ENCODE results near the gene SCGB1C1. TPM values are rescaled to one million over a fixed set of nuclear protein-coding genes. Genes with fewer than 3 reads are reported as not detected.
A peak's percentile ranks its signal among the peaks of the same experiment; 100 is the strongest.
"Not testable (repeated sequence)": the region's sequence is repeated elsewhere in the genome, so short reads cannot be mapped to it uniquely, and the experiment has no call there.

SCGB1C1 gene
- not detected for total RNA-seq

GRCh38 chr11:192674-193128, at the start of gene SCGB1C1:
Gene SCGB1C1 (plus strand): TSS chr11:193078. CDS start chr11:193100, 22 bp downstream.
- ATAC-seq (replicated peaks in 6 of 8); H3K4me1 ChIP-seq (replicated peaks in 1 of 2); in situ Hi-C loops (cut with MboI; ENCODE audit: low pct_unique_long_range_greater_than_20kb in 2 of 9, low sequenced_read_pairs in 9 of 9, unreplicated experiment in 9 of 9); H3K4me3 ChIP-seq; H3K27ac ChIP-seq: not testable (repeated sequence)
- no CpG with 5 or more reads among the region's 11 CpGs for WGBS, 10 experiments

GRCh38 chr11:180242-180641, 12.6 kb upstream of the SCGB1C1 start:
- H3K4me1 ChIP-seq (replicated peaks in 1 of 2); in situ Hi-C loops (cut with MboI; ENCODE audit: low pct_unique_long_range_greater_than_20kb in 2 of 9, low sequenced_read_pairs in 9 of 9, unreplicated experiment in 9 of 9); H3K4me3 ChIP-seq; ATAC-seq (replicated peaks in 6 of 8); H3K27ac ChIP-seq: not testable (repeated sequence)
- no CpG with 5 or more reads among the region's 13 CpGs for WGBS, 10 experiments

- peak in 6 of 8 experiments; percentile 11 to 38 (median 20) for ATAC-seq (replicated peaks in 6 of 8)
- in situ Hi-C loops (cut with MboI; ENCODE audit: low pct_unique_long_range_greater_than_20kb in 2 of 9, low sequenced_read_pairs in 9 of 9, unreplicated experiment in 9 of 9); H3K4me1 ChIP-seq (replicated peaks in 1 of 2); H3K27ac ChIP-seq; H3K4me3 ChIP-seq: not testable (repeated sequence)
- no CpG with 5 or more reads among the region's 55 CpGs for WGBS, 10 experiments
These were observed 3.6 kb upstream of the SCGB1C1 start for GRCh38 chr11:189200-189783.

- peak; percentile 31 to 90 (median 48) for ATAC-seq (replicated peaks in 6 of 8)
- no CpG with 5 or more reads among the region's 25 CpGs for WGBS, 10 experiments
- H3K4me1 ChIP-seq (replicated peaks in 1 of 2); H3K27ac ChIP-seq; H3K4me3 ChIP-seq; in situ Hi-C loops (cut with MboI; ENCODE audit: low pct_unique_long_range_greater_than_20kb in 2 of 9, low sequenced_read_pairs in 9 of 9, unreplicated experiment in 9 of 9): not testable (repeated sequence)
These were observed 3.0 kb upstream of the SCGB1C1 start for GRCh38 chr11:189843-190311.

- H3K4me1 ChIP-seq (replicated peaks in 1 of 2); H3K4me3 ChIP-seq; in situ Hi-C loops (cut with MboI; ENCODE audit: low pct_unique_long_range_greater_than_20kb in 2 of 9, low sequenced_read_pairs in 9 of 9, unreplicated experiment in 9 of 9); H3K27ac ChIP-seq; ATAC-seq (replicated peaks in 6 of 8): not testable (repeated sequence)
- WGBS, 10 experiments: no CpG with 5 or more reads among the region's 5 CpGs
These were observed 2.3 kb upstream of the SCGB1C1 start for GRCh38 chr11:190546-190945.

GRCh38 chr11:191490-192478, 1.1 kb upstream of the SCGB1C1 start:
- H3K4me3 ChIP-seq; in situ Hi-C loops (cut with MboI; ENCODE audit: low pct_unique_long_range_greater_than_20kb in 2 of 9, low sequenced_read_pairs in 9 of 9, unreplicated experiment in 9 of 9); H3K4me1 ChIP-seq (replicated peaks in 1 of 2); H3K27ac ChIP-seq: not testable (repeated sequence)
- no CpG with 5 or more reads among the region's 8 CpGs for WGBS, 10 experiments
- peak; percentile 19 to 83 (median 63) for ATAC-seq (replicated peaks in 6 of 8)

- H3K4me3 ChIP-seq; in situ Hi-C loops (cut with MboI; ENCODE audit: low pct_unique_long_range_greater_than_20kb in 2 of 9, low sequenced_read_pairs in 9 of 9, unreplicated experiment in 9 of 9); H3K27ac ChIP-seq; H3K4me1 ChIP-seq (replicated peaks in 1 of 2): not testable (repeated sequence)
- peak in 1 of 8 experiments; percentile 11 for ATAC-seq (replicated peaks in 6 of 8)
- no CpG with 5 or more reads among the region's 5 CpGs for WGBS, 10 experiments
These were observed 603 bp downstream of the SCGB1C1 start for GRCh38 chr11:193481-193880.

GRCh38 chr11:196786-197731, 4.2 kb downstream of the SCGB1C1 start:
- in situ Hi-C loops (cut with MboI; ENCODE audit: low pct_unique_long_range_greater_than_20kb in 2 of 9, low sequenced_read_pairs in 9 of 9, unreplicated experiment in 9 of 9): no loop called here
- peak in 4 of 8 experiments; percentile 10 to 14 (median 12) for ATAC-seq (replicated peaks in 6 of 8)
- Histone ChIP-seq H3K4me3 (no peak overlapping the region), H3K27ac (no peak overlapping the region), H3K4me1 (replicated peaks in 1 of 2) (peaks cover 0 to 2% of the 10 kb centered on the region in 2 donors)
- 44 to 100% (median 80%) methylated on average over 1 to 4 of the region's 23 CpGs; no CpG with 5 or more reads in 3 of the 10 experiments for WGBS, 10 experiments

GRCh38 chr11:197741-198235, 4.9 kb downstream of the SCGB1C1 start:
- Histone ChIP-seq H3K4me3 (no peak overlapping the region), H3K4me1 (replicated peaks in 1 of 2) (no peaks in the 10 kb centered on the region), H3K27ac (no peak overlapping the region)
- 73 to 92% (median 79%) methylated on average over 2 to 7 of the region's 9 CpGs; no CpG with 5 or more reads in 6 of the 10 experiments for WGBS, 10 experiments
- ATAC-seq (replicated peaks in 6 of 8): peak in 4 of 8 experiments; percentile 6 to 17 (median 10)
- in situ Hi-C loops (cut with MboI; ENCODE audit: low pct_unique_long_range_greater_than_20kb in 2 of 9, low sequenced_read_pairs in 9 of 9, unreplicated experiment in 9 of 9): no loop called here

- ATAC-seq (replicated peaks in 6 of 8): no peak
- in situ Hi-C loops (cut with MboI; ENCODE audit: low pct_unique_long_range_greater_than_20kb in 2 of 9, low sequenced_read_pairs in 9 of 9, unreplicated experiment in 9 of 9): no loop called here
- H3K4me1 ChIP-seq (replicated peaks in 1 of 2): no peaks in the 10 kb centered on the region
- H3K4me3 ChIP-seq: no peak overlapping the region
- 74 to 100% (median 80%) methylated on average over 1 to 3 of the region's 21 CpGs; no CpG with 5 or more reads in 7 of the 10 experiments for WGBS, 10 experiments
- no peak overlapping the region for H3K27ac ChIP-seq
These were observed 5.4 kb downstream of the SCGB1C1 start for GRCh38 chr11:198236-198806.

- in situ Hi-C loops (cut with MboI; ENCODE audit: low pct_unique_long_range_greater_than_20kb in 2 of 9, low sequenced_read_pairs in 9 of 9, unreplicated experiment in 9 of 9): no loop called here
- WGBS, 10 experiments: 93 to 100% (median 94%) methylated on average over 1 to 6 of the region's 13 CpGs; no CpG with 5 or more reads in 7 of the 10 experiments
- Histone ChIP-seq H3K4me3 (no peak overlapping the region), H3K4me1 (replicated peaks in 1 of 2) (no peaks in the 10 kb centered on the region), H3K27ac (no peak overlapping the region)
- ATAC-seq (replicated peaks in 6 of 8): peak in 3 of 8 experiments; percentile 1 to 14 (median 5)
These were observed 6.2 kb downstream of the SCGB1C1 start for GRCh38 chr11:199004-199581.

- 59 to 88% (median 84%) methylated on average over 3 to 8 of the region's 8 CpGs; no CpG with 5 or more reads in 6 of the 10 experiments for WGBS, 10 experiments
- H3K4me1 ChIP-seq (replicated peaks in 1 of 2): no peaks in the 10 kb centered on the region
- ATAC-seq (replicated peaks in 6 of 8): peak in 4 of 8 experiments; percentile 1 to 17 (median 4)
- H3K27ac ChIP-seq: no peak overlapping the region
- no peak overlapping the region for H3K4me3 ChIP-seq
- in situ Hi-C loops (cut with MboI; ENCODE audit: low pct_unique_long_range_greater_than_20kb in 2 of 9, low sequenced_read_pairs in 9 of 9, unreplicated experiment in 9 of 9): no loop called here
These were observed 6.9 kb downstream of the SCGB1C1 start for GRCh38 chr11:199782-200181.

All from motor neuron (in vitro differentiated cells).